RKO (cell line): ENCODE results near the gene PILRB.

Source experiments
- DNase-seq: peaks from one replicate; pipeline ENCODE4 v3.0.0-alpha.2; 2016; ENCODE audit warnings: low spot score

PILRB gene

DNA sequence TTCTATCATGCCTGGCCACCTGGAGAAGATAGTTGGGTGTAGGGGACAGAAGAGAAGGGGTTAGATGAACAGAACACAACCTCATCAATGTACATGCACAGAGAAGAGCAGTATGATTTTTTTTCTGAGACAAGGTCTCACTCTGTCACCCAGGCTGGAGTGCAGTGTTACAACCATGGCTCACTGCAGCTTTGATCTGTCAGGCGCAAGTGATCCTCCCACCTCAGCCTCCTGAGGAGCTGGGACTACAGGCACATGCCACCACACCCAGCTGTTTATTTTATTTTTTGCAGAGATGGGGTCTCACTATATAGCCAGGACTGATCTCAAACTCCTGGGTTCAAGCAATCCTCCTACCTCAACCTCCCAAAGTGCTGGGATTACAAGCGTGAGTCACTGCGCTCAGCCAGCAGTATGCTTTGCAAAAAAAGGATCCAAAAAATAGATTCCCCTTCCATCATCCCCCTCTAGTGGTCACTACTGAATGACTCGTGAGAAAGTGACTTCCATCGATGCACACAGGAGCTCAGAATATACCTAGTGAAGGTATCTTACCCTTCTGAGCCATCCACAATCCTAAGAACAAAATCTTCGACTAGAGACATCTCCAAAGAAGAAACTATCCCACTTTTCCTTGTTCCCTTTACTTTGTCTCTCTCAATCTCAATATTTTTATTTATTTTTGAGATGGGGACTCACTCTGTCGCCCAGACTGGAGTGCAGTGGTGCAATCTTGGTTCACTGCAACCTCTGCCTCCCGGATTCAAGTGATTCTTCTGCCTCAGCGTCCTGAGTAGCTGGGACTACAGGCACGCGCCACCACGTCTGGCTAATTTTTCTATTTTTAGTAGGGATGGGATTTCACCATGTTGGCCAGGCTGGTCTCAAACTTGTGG, 49.6 kb downstream of the PILRB start:
- DNase-seq, result peak; percentile 88

DNA sequence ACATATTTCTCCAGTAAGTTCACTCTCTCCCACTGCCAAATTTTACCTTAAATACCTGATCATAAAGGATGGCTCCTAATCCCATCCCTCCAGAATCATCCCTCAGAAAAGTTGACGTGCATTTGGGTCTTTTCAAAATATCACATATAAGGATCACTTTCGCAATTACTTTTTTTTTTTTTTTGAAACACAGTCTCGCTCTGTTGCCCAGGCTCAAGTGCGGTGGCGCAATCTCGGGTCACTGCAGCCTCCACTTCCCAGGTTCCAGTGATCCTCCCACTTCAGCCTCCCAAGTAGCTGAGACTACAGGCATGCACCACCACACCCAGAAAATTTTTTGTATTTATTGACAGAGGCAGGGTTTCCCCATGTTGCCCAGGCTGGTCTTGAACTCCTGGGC, 53.2 kb downstream of the PILRB start:
- no peak for DNase-seq

DNA sequence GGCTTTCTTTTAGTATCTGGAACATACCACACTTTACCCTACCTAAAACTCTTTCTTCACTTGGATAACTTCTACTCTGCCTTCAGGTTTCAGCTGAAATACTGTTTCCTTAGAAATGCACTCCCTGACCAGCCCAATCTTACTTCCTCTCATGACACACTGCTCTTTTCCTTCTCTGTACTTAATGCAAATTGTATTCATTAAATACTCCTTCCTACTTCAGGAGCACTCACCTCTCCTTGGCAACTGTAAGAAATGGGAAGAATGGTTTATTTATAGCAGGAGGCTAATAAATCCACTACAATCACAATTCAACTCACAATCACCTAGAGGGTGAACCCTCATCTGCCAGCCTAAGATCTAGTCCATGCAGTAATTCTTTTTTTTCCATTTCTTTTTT, 55.4 kb downstream of the PILRB start:
- no peak for DNase-seq

DNA sequence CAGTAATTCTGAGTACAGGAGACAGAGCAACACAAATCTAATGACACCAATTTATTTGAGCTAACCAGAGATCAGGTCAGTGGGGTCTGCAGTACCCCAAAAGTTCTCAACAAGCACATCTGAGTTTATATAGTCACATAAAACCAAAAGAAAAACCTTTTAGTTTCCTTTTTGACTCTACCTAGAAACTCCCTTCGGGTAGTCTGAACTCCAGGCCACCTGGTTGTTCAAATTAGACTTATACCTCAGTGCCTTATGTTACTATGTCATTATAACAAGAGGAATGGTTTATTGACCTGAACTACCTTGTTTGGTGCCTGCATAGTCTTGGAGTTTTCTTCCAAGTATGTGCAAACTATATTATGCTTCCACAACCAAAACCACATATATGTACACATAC, 56.0 kb downstream of the PILRB start:
- DNase-seq, result no peak

DNA sequence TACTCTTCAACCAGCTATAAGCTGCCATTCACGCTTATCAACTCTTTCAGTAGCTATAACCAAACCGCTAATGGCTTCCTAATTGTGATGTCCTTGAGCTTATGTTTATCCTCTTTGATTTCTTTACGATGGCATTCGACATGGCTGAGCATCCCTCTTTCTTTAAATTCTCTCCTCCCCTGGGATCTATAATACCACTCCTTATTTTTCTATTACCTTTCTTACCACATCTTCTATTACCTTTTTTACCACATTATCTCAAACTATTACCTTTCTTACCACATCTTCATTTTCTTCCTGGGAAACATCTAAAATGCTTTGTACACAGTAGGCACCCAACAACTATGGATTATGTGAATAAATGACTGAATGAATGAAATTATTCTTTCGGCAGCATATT, 57.5 kb downstream of the PILRB start:
- no peak for DNase-seq
